ELR (cell line): ENCODE results near the gene TRA2A.
A peak's percentile ranks its signal among the peaks of the same experiment; 100 is the strongest.
"Not testable (repeated sequence)": the region's sequence is repeated elsewhere in the genome, so short reads cannot be mapped to it uniquely, and the experiment has no call there.

ENCODE experiments used
- DNase-seq: peaks from one replicate; pipeline ENCODE4 v3.0.0-alpha.2; 2015; ENCODE audit warnings: low read depth

The TRA2A gene

GRCh38 chr7:23531794-23532489 is at the start of gene TRA2A:
Gene TRA2A, minus strand, starts transcription at chr7:23531981. Its CDS starts 157 bp downstream, at chr7:23531824.
- peak; percentile 98 for DNase-seq

DNA sequence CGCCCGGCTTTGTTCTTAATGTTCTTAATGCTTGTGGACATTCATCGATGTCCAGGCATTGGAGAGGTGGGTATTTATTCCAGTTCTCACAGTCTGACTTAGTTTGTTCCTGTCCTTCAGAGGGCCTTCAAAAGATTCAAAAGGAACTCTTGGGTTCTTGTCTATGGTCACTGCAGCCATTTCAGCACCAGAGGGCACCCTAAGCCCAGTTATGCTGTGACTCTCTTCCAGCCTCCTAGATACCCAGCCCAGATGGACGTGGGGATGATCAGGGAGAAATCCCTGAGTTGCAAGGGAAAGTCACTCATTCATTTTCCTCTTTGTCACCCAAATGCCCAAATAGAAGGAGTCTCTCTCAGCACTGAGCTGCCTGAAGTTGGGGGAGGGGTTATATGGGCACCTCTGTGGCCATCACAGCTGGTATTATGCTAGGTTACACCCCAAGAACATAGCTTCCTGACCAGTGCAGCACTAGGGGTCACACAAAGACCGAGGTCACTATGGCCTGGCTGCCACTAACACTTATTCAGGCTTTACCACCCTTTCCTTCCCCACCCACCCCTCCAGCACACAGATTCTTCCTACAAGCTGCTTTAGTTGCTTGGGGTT is 38.9 kb upstream of the TRA2A start:
- peak; percentile 87 for DNase-seq

DNA sequence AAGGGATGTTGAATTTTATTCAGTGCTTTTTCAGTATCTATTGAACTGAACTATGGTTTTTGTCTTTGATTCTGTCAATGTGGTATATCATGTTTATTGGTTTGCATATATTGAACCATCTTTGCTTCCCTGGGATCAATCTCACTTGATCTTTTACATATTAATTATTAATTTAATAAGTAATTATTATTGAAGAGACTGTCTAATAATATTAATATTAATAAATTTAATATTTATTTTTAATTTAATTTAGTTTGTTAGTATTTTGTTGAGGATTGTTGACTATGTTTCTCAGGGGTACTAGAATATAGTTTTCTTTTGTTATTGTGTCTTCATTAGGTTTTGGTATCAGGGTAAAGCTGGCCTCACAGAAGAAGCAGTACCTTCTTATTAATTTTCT is 26.5 kb upstream of the TRA2A start:
- DNase-seq: no peak

DNA sequence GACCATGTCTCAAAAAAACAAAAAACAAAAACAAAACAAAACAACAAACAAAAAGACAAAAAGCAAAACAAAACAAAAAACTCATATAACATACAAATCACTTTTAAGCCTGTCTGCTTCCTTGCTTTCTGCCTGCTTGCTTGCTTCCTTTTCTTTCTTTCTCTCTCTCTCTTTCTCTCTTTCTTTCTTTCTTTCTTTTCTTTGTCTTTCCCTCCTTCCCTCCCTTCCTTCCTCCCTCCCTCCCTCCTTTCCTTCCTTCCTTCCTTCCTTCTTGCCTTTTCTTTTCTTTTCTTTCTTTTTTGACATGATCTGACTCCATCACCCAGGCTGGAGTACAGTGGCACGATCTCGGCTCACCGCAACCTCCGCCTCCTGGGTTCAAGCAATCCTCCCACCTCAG is 15.9 kb upstream of the TRA2A start:
- DNase-seq: no peak

GRCh38 chr7:23546897-23547572 is 15.3 kb upstream of the TRA2A start:
- peak; percentile 93 for DNase-seq

DNA sequence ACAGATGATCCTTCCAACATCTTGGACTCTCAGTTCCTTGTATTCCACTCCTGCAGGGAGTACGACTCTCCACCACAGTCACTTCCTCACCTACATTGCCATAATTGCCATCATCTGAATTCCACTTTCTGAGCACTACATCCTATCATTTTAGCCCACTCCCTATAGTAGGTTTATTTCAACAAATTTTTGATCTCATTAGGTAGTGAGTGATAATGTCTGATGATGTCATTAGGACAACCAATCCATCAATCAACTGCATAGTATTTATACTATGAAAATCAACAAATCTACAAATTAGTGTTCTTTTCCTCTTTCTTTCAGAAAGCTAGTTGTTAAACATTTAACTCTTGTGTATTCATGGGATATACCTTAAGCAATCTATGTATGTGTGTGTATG is 13.7 kb upstream of the TRA2A start:
- DNase-seq: no peak

DNA sequence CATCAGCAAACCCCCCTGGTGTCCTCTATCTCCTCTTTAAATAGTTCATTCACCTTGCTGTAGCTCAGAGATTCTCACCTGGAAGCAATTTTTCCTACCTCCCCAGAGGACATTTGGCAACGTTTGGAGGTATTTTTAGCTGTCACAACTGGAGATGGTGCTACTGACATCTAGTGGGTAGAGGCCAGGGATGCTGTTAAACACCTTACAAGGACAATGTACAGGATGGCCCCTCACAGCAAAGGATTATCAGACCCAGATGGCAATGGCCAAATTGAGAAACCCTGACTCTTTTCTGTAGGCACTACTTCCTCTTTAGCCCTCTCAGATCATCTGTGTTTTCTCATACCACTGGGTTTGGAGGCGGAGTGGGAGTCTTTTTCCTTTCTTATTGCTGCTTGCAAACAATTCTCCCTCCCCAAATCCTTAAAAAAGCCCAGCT is 13.2 kb upstream of the TRA2A start:
- DNase-seq: peak; percentile 64

- no peak for DNase-seq
Measured at GRCh38 chr7:23542752-23543151, 11.0 kb upstream of the TRA2A start.

GRCh38 chr7:23539494-23539907 is 7.7 kb upstream of the TRA2A start:
- no peak for DNase-seq

DNA sequence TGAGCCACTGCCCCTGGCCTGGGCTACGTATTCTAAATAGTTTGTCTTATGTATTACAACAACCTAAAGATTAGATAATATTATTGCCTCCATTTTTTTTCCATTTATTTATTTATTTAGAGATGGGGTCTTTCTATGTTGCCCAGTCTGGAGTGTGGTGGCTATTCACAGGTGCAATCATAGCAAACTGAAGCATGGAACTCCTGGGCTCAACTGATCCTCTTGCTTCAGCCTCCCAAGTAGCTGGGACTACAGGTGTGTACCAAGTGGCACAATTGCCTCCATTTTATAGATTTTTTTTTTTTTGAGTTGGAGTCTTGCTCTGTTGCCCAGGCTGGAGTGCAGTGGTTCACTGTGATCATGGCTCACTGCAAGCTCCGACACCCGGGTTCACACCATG is 6.5 kb upstream of the TRA2A start:
- DNase-seq: no peak

GRCh38 chr7:23533238-23533604 is 1.4 kb upstream of the TRA2A start:
- DNase-seq: peak; percentile 26

GRCh38 chr7:23532490-23533237 is 883 bp upstream of the TRA2A start:
- no peak for DNase-seq

DNA sequence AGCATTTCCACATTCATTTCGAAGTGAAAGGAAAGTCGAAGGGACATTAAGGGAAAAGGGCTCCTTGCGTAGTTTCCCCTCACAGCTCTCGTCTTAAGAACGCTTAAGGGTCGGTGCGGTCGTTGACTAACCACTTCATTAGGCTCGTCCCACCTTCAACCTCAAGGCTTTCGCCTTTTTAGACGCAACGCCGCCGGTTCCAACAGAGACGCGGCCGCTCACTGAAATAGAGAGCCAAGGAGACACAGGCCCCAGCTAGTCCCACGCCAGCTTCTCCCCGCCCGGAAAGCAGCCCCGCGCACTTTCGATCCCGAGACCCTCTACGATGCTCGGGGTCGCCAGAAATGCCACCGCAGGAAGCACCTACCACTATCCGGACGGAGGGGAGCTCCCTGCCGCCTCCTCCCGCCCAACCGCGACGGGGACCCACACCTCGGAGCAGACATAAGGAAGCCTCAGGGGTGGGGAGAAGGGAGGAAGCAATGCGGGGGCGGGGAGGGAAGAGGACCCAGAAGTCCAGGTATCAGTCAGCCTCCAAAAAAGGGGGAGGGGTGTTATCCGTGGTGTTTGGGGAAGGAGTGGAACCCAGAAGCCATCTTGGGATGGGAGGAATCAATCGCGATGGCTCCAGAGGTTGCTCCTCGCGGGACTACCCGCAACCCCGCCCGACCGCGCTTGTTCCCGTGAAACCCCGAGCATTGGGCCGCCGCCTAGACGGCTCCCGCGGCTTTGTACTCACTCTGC is 559 bp downstream of the TRA2A start:
- peak; percentile 77 for DNase-seq

DNA sequence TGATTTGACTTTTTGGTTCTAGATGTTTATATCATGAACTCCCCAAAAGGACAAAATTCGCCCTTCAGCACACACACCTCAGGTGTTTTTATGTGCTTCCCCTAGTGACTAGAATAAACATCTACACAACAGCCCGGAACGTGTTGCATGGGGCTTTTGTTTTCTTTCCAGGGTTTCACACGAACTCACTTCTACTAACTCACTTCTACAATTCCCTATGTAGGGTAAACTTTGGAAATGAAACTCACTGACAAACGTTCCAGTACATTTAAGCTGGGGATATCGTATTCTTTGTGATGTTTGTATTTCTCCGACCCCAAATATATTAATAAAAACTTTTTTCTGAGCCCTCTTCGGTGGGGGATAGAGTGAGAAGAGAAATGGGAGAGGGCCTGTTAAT is 1.4 kb downstream of the TRA2A start:
- DNase-seq: peak; percentile 65

GRCh38 chr7:23529262-23529859 is 2.4 kb downstream of the TRA2A start:
- DNase-seq: no peak

- DNase-seq: not testable (repeated sequence)
Measured at GRCh38 chr7:23525611-23526010, 6.2 kb downstream of the TRA2A start.

GRCh38 chr7:23524473-23524872 is 7.3 kb downstream of the TRA2A start:
- DNase-seq: no peak

- no peak for DNase-seq
Measured at GRCh38 chr7:23523486-23524075, 8.2 kb downstream of the TRA2A start.

GRCh38 chr7:23520582-23520981 is 11.2 kb downstream of the TRA2A start:
- DNase-seq: peak; percentile 29

- no peak for DNase-seq
Measured at GRCh38 chr7:23514755-23515154, 17.0 kb downstream of the TRA2A start.

GRCh38 chr7:23513746-23514145 is 18.0 kb downstream of the TRA2A start:
- DNase-seq: not testable (repeated sequence)
